ENCODE data around the gene GSK3B. TPM values are rescaled to one million over a fixed set of nuclear protein-coding genes. Genes with fewer than 3 reads are reported as not detected.

The GSK3B gene
- total RNA-seq, 2 experiments from 2014 or later, result 38.3 to 39.5 TPM

DNA sequence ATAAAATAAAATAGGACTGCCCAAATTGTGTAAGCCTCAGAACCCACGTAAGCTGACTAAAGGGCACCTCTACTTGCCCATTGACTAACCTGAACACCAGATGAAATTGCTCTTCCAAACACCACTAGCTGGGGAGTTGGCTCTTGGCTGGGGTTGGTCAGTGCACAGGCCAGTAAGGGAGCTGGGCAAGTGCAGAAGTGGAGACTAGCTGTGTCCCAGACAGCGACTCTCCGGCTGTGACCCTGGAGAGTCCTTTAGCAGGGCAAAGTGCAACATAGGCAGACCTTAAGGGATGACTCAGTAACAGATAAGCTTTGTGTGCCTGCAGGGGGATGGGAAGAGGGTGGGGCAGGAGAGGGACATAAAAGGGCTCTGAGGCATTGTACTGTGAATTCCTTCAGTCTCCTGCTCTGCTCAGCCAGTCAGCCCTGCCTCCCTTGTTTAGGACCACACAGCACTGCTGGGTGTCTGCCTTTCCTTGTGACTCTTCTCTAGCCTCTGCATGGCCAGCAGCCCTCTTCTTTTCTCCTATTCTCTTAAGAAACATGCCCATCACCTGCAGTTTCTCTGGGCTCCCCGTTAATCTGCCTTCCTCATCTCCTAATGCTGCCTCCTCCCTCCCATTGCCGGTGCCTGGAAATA lies 299.2 kb downstream of the GSK3B start:
- Mint-ChIP-seq H3K4me1 (no peaks in the 10 kb centered on the region), H3K9me3 (no peaks in the 10 kb centered on the region), H3K27me3 (peaks cover 16% of the 10 kb centered on the region), H3K36me3 (ENCODE audit: low read depth) (no peaks in the 10 kb centered on the region), H3K27ac (no peak overlapping the region), H3K4me3 (no peak overlapping the region)
- ChIA-PET POLR2A (no interaction called here), CTCF (no interaction called here)
- DNase-seq, result no peak

DNA sequence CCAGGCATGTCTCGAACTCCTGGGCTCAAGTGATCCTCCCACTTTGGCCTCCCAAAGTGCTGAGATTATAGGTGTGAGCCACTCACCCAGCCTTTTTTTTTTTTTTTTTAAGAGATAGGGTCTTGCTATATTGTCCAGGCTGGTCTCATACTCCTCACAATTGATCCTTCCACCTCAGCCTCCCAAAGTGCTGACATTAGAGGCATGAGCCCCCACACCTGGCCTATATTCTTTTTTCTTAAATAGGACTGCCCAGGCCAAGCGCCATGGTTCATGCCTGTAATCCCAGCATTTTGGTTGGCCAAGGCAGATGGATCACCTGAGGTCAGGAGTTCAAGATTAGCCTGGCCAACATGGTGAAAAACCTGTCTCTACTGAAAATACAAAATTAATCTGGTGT lies 299.8 kb downstream of the GSK3B start:
- Mint-ChIP-seq H3K36me3 (ENCODE audit: low read depth) (no peaks in the 10 kb centered on the region), H3K9me3 (no peaks in the 10 kb centered on the region), H3K27ac (no peak overlapping the region), H3K4me3 (no peak overlapping the region), H3K27me3 (peaks cover 16% of the 10 kb centered on the region), H3K4me1 (no peaks in the 10 kb centered on the region)
- ChIA-PET CTCF (interaction anchor here (0.6 kb wide), 1 partner anchor 27 kb away, joined by 5 read pairs; no protein-coding TSS in a partner anchor), POLR2A (no interaction called here)
- no peak for DNase-seq

GRCh38 chr3:119792270-119792669 lies 302.0 kb downstream of the GSK3B start:
- POLR2A ChIA-PET, result no interaction called here
- Mint-ChIP-seq H3K27ac (no peak overlapping the region), H3K27me3 (peaks cover 8% of the 10 kb centered on the region), H3K4me3 (no peak overlapping the region), H3K36me3 (ENCODE audit: low read depth) (no peaks in the 10 kb centered on the region), H3K9me3 (no peaks in the 10 kb centered on the region), H3K4me1 (peaks cover 2% of the 10 kb centered on the region)
- CTCF ChIA-PET, result no interaction called here
- no peak for DNase-seq

- Mint-ChIP-seq H3K4me1 (peaks cover 2% of the 10 kb centered on the region), H3K9me3 (no peaks in the 10 kb centered on the region), H3K36me3 (ENCODE audit: low read depth) (no peaks in the 10 kb centered on the region), H3K27ac (no peak overlapping the region), H3K4me3 (no peak overlapping the region), H3K27me3 (no peaks in the 10 kb centered on the region)
- ChIA-PET POLR2A (no interaction called here), CTCF (no interaction called here)
- DNase-seq, result no peak
Measured at GRCh38 chr3:119790369-119790768, 303.9 kb downstream of the GSK3B start.

DNA sequence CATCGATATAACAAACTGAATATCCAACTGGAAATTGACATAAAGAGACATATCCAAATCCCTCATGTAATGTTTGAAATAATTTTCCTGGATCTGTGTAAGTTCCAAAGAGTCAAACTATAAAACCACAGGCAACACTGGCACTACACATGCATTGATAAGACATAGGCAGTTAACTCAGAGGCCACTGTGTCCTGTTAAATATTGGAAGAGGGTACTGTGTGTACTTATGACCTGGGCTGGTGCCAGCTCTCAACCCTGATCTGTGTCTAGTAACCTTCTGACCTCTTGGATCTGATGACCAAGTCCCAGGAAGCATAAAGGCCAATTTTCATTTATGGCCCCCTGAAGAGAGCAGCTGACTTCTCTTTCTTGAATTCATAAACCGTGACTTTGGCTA lies 307.8 kb downstream of the GSK3B start:
- peaks cover 2% of the 10 kb centered on the region for H3K4me1 Mint-ChIP-seq
- ChIA-PET POLR2A (no interaction called here), CTCF (no interaction called here)
- H3K36me3 Mint-ChIP-seq (ENCODE audit: low read depth), result no peaks in the 10 kb centered on the region
- no peaks in the 10 kb centered on the region for H3K27me3 Mint-ChIP-seq
- DNase-seq, result no peak
- H3K9me3 Mint-ChIP-seq, result no peaks in the 10 kb centered on the region
- H3K27ac Mint-ChIP-seq, result no peak overlapping the region
- H3K4me3 Mint-ChIP-seq, result no peak overlapping the region

GRCh38 chr3:119783883-119784282 lies 310.4 kb downstream of the GSK3B start:
- POLR2A ChIA-PET, result no interaction called here
- no peak overlapping the region for H3K27ac Mint-ChIP-seq
- H3K27me3 Mint-ChIP-seq, result no peaks in the 10 kb centered on the region
- H3K4me3 Mint-ChIP-seq, result no peak overlapping the region
- H3K4me1 Mint-ChIP-seq, result peaks cover 6% of the 10 kb centered on the region
- CTCF ChIA-PET, result interaction anchor here (0.7 to 1.1 kb wide), 2 partner anchors 8 to 698 kb away, joined by 3 read pairs; no protein-coding TSS in a partner anchor
- H3K9me3 Mint-ChIP-seq, result no peaks in the 10 kb centered on the region
- no peak for DNase-seq
- H3K36me3 Mint-ChIP-seq (ENCODE audit: low read depth), result no peaks in the 10 kb centered on the region

- Mint-ChIP-seq H3K27me3 (no peaks in the 10 kb centered on the region), H3K36me3 (ENCODE audit: low read depth) (no peaks in the 10 kb centered on the region), H3K4me1 (peaks cover 6% of the 10 kb centered on the region), H3K27ac (no peak overlapping the region), H3K4me3 (no peak overlapping the region), H3K9me3 (no peaks in the 10 kb centered on the region)
- CTCF ChIA-PET, result no interaction called here
- no peak for DNase-seq
- POLR2A ChIA-PET, result no interaction called here
Measured at GRCh38 chr3:119783255-119783654, 311.0 kb downstream of the GSK3B start.

DNA sequence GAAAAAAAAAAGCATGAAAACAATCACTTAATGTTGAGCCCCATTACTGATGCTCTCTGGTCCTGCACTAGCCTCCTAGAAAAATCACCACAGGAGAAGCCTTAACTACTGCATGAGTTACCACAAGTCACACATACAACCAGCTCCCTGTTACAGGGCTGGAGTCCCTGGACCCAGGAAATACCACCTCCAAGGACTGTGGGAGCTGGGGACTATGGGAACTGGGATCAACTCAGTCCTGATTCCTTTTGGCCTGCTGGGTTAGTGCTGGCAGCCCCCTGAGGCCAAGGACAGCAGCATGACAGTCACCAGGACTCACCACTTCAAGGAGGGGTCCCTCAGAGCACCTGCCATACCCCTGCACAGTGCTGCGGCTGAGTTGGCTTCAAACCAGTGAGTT lies 311.8 kb downstream of the GSK3B start:
- ChIA-PET CTCF (no interaction called here), POLR2A (no interaction called here)
- Mint-ChIP-seq H3K9me3 (no peaks in the 10 kb centered on the region), H3K4me1 (peaks cover 4% of the 10 kb centered on the region), H3K36me3 (ENCODE audit: low read depth) (no peaks in the 10 kb centered on the region), H3K27ac (no peak overlapping the region), H3K27me3 (no peaks in the 10 kb centered on the region), H3K4me3 (no peak overlapping the region)
- no peak for DNase-seq

- H3K4me3 Mint-ChIP-seq, result no peak within 1 kb of the TSS
- H3K27ac Mint-ChIP-seq, result no peak within 1 kb of the TSS
- H3K9me3 Mint-ChIP-seq, result no peaks in the 10 kb centered on the region
- no peaks in the 10 kb centered on the region for H3K27me3 Mint-ChIP-seq
- no peaks in the 10 kb centered on the region for H3K36me3 Mint-ChIP-seq (ENCODE audit: low read depth)
- DNase-seq, result no peak
- POLR2A ChIA-PET, result no interaction called here
- CTCF ChIA-PET, result no interaction called here
- H3K4me1 Mint-ChIP-seq, result peaks cover 4% of the 10 kb centered on the region
Measured at GRCh38 chr3:119781330-119782198, 312.7 kb downstream of the GSK3B start, which contains the start of gene NR1I2. NR1I2 (plus strand) TSS chr3:119782101.

- H3K27ac Mint-ChIP-seq, result no peak overlapping the region
- ChIA-PET CTCF (interaction anchor here (0.6 kb wide), 1 partner anchor 96 kb away, joined by 3 read pairs; no protein-coding TSS in a partner anchor), POLR2A (no interaction called here)
- DNase-seq, result no peak
- no peak overlapping the region for H3K4me3 Mint-ChIP-seq
- no peaks in the 10 kb centered on the region for H3K27me3 Mint-ChIP-seq
- peaks cover 4% of the 10 kb centered on the region for H3K4me1 Mint-ChIP-seq
- no peaks in the 10 kb centered on the region for H3K36me3 Mint-ChIP-seq (ENCODE audit: low read depth)
- H3K9me3 Mint-ChIP-seq, result peaks cover 7% of the 10 kb centered on the region
Measured at GRCh38 chr3:119779731-119780383, 314.4 kb downstream of the GSK3B start.

GRCh38 chr3:119778811-119779210 lies 315.4 kb downstream of the GSK3B start:
- Mint-ChIP-seq H3K9me3 (peaks cover 7% of the 10 kb centered on the region), H3K27me3 (peaks cover 2% of the 10 kb centered on the region), H3K4me3 (no peak overlapping the region), H3K27ac (no peak overlapping the region), H3K36me3 (ENCODE audit: low read depth) (no peaks in the 10 kb centered on the region), H3K4me1 (peaks cover 4% of the 10 kb centered on the region)
- ChIA-PET CTCF (no interaction called here), POLR2A (no interaction called here)
- DNase-seq, result no peak

GRCh38 chr3:119778176-119778575 lies 316.1 kb downstream of the GSK3B start:
- peaks cover 2% of the 10 kb centered on the region for H3K27me3 Mint-ChIP-seq
- DNase-seq, result no peak
- no peak overlapping the region for H3K27ac Mint-ChIP-seq
- peaks cover 7% of the 10 kb centered on the region for H3K9me3 Mint-ChIP-seq
- H3K36me3 Mint-ChIP-seq (ENCODE audit: low read depth), result no peaks in the 10 kb centered on the region
- H3K4me1 Mint-ChIP-seq, result peaks cover 4% of the 10 kb centered on the region
- CTCF ChIA-PET, result no interaction called here
- no peak overlapping the region for H3K4me3 Mint-ChIP-seq
- POLR2A ChIA-PET, result no interaction called here

- no peak for DNase-seq
- Mint-ChIP-seq H3K4me1 (peaks cover 4% of the 10 kb centered on the region), H3K27ac (no peak overlapping the region), H3K9me3 (peaks cover 7% of the 10 kb centered on the region), H3K36me3 (ENCODE audit: low read depth) (no peaks in the 10 kb centered on the region), H3K27me3 (peaks cover 9% of the 10 kb centered on the region), H3K4me3 (no peak overlapping the region)
- POLR2A ChIA-PET, result no interaction called here
- CTCF ChIA-PET, result interaction anchor here (1.3 kb wide), 1 partner anchor 8 kb away, joined by 3 read pairs; no protein-coding TSS in a partner anchor
Measured at GRCh38 chr3:119776304-119776703, 317.9 kb downstream of the GSK3B start.
